Tibial nerve (tissue), 3 donors: ENCODE results near the gene EEF2KMT.
"Not testable (repeated sequence)": the region's sequence is repeated elsewhere in the genome, so short reads cannot be mapped to it uniquely, and the experiment has no call there.

Source experiments
- CTCF ChIP-seq, 5 experiments: fragments of 200-600 bp in 3 of 5; fragments of 450-650 bp in 2 of 5; sonication (generic) in 3 of 5; IDR thresholded peaks; one replicate each; pipeline ENCODE4 v1.5.1; 2016 to 2019; ENCODE audit warnings: antibody characterized with exemption in 5 of 5, mild to moderate bottlenecking in 3 of 5, moderate library complexity in 2 of 5
- POLR2A ChIP-seq, 2 donors: fragments of 450-650 bp; IDR thresholded peaks; one replicate each; pipeline ENCODE4 v1.6.1; 2017; ENCODE audit warnings: antibody characterized with exemption in 2 of 2, mild to moderate bottlenecking in 2 of 2, moderate library complexity in 2 of 2

- not testable (repeated sequence) for TF ChIP-seq CTCF, POLR2A (IDR thresholded peaks at IDR 0.05)
Measured at GRCh38 chr16:5088086-5088790, 9.4 kb downstream of the EEF2KMT start.
